OCI-LY3 (cell line): ENCODE measurements around the gene PTBP3.

Experiments used
- CTCF ChIP-seq: fragments of 200-600, 300-600 bp; sonication (generic); IDR thresholded peaks from 2 replicates; pipeline ENCODE4 v1.5.1; 2014; ENCODE audit warnings: antibody characterized with exemption, low read length, low read depth
- EZH2phosphoT487 ChIP-seq: fragments of 200-600 bp; shearing (Covaris generic); IDR thresholded peaks from 2 replicates; pipeline ENCODE4 v1.6.1; 2018; ENCODE audit warnings: antibody characterized with exemption, mixed run types, low read depth

- TF ChIP-seq CTCF (no peak), EZH2phosphoT487 (no peak)
These were observed 20.8 kb upstream of the PTBP3 start for GRCh38 chr9:112354081-112354743.
